ENCODE measurements around the gene TRAPPC14. TPM values are rescaled to one million over a fixed set of nuclear protein-coding genes. Genes with fewer than 3 reads are reported as not detected.
A peak's percentile ranks its signal among the peaks of the same experiment; 100 is the strongest.

The TRAPPC14 gene
- total and polyA plus RNA-seq, 2 of the 13 experiments (the other 11 are each of a cell fraction or from before 2014, with no cell fraction given): 4.7 to 9.6 TPM

- TF ChIP-seq THAP11 (CRISPR knock-in tag; IDR thresholded peaks at IDR 0.05) (peak; percentile 23; the same call in 1 of the 2 replicates), ZNF343 (CRISPR knock-in tag; IDR thresholded peaks at IDR 0.05) (no peak), ERF (CRISPR knock-in tag; IDR thresholded peaks at IDR 0.05) (peak; percentile 77; the same call in 1 of the 2 replicates), HOXA3 (CRISPR knock-in tag; IDR thresholded peaks at IDR 0.05) (no peak), SMC3 (IDR thresholded peaks at IDR 0.05; ENCODE audit: low read length) (peak; percentile 93), ZNF891 (CRISPR knock-in tag; IDR thresholded peaks at IDR 0.05) (no peak), NBN (conservative IDR thresholded peaks at IDR 0.05) (no peak), ARNT2 (CRISPR knock-in tag; IDR thresholded peaks at IDR 0.05; ENCODE audit: low read depth) (no peak), ZNF841 (CRISPR knock-in tag; IDR thresholded peaks at IDR 0.05; ENCODE audit: borderline replicate concordance) (no peak), ZNF747 (CRISPR knock-in tag; IDR thresholded peaks at IDR 0.05; ENCODE audit: borderline replicate concordance) (no peak), IKZF1 (IDR thresholded peaks at IDR 0.05) (no peak), ZNF17 (CRISPR knock-in tag; IDR thresholded peaks at IDR 0.05) (no peak), KMT2A (CRISPR knock-in tag; IDR thresholded peaks at IDR 0.05) (no peak), SAP130 (CRISPR knock-in tag; IDR thresholded peaks at IDR 0.05; ENCODE audit: low read depth) (0 out of 2 replicates have a peak, but pooled peaks have one; percentile 30), TSC22D2 (CRISPR knock-in tag; IDR thresholded peaks at IDR 0.05; ENCODE audit: borderline replicate concordance) (0 out of 2 replicates have a peak, but pooled peaks have one; percentile 31), ZFP1 (CRISPR knock-in tag; IDR thresholded peaks at IDR 0.05) (no peak), MAFG (CRISPR knock-in tag; IDR thresholded peaks at IDR 0.05) (no peak), FIP1L1 (IDR thresholded peaks at IDR 0.05; ENCODE audit: borderline replicate concordance, insufficient read depth, low read depth, low read length) (no peak), ZNF225 (CRISPR knock-in tag; IDR thresholded peaks at IDR 0.05) (no peak), KDM5B (CRISPR knock-in tag; IDR thresholded peaks at IDR 0.05; ENCODE audit: borderline replicate concordance) (no peak), RAD21 (CRISPR knock-in tag; IDR thresholded peaks at IDR 0.05) (peak; percentile 82), ZNF512 (CRISPR knock-in tag; IDR thresholded peaks at IDR 0.05) (peak; percentile 81; the same call in 1 of the 2 replicates), ZMYM4 (CRISPR knock-in tag; IDR thresholded peaks at IDR 0.05) (no peak), ZFP36L2 (CRISPR knock-in tag; IDR thresholded peaks at IDR 0.05) (no peak), GATAD1 (CRISPR knock-in tag; IDR thresholded peaks at IDR 0.05) (0 out of 2 replicates have a peak, but pooled peaks have one; percentile 27), ZNF547 (CRISPR knock-in tag; IDR thresholded peaks at IDR 0.05) (no peak)
- TF ChIP-seq, protein P1, sequence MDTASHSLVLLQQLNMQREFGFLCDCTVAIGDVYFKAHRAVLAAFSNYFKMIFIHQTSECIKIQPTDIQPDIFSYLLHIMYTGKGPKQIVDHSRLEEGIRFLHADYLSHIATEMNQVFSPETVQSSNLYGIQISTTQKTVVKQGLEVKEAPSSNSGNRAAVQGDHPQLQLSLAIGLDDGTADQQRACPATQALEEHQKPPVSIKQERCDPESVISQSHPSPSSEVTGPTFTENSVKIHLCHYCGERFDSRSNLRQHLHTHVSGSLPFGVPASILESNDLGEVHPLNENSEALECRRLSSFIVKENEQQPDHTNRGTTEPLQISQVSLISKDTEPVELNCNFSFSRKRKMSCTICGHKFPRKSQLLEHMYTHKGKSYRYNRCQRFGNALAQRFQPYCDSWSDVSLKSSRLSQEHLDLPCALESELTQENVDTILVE (CRISPR knock-in tag; IDR thresholded peaks at IDR 0.05): 0 out of 2 replicates have a peak, but pooled peaks have one; percentile 29
- TF ChIP-seq, protein P2, sequence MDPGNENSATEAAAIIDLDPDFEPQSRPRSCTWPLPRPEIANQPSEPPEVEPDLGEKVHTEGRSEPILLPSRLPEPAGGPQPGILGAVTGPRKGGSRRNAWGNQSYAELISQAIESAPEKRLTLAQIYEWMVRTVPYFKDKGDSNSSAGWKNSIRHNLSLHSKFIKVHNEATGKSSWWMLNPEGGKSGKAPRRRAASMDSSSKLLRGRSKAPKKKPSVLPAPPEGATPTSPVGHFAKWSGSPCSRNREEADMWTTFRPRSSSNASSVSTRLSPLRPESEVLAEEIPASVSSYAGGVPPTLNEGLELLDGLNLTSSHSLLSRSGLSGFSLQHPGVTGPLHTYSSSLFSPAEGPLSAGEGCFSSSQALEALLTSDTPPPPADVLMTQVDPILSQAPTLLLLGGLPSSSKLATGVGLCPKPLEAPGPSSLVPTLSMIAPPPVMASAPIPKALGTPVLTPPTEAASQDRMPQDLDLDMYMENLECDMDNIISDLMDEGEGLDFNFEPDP (CRISPR knock-in tag; conservative IDR thresholded peaks at IDR 0.05): no peak
- TF ChIP-seq, protein P3, sequence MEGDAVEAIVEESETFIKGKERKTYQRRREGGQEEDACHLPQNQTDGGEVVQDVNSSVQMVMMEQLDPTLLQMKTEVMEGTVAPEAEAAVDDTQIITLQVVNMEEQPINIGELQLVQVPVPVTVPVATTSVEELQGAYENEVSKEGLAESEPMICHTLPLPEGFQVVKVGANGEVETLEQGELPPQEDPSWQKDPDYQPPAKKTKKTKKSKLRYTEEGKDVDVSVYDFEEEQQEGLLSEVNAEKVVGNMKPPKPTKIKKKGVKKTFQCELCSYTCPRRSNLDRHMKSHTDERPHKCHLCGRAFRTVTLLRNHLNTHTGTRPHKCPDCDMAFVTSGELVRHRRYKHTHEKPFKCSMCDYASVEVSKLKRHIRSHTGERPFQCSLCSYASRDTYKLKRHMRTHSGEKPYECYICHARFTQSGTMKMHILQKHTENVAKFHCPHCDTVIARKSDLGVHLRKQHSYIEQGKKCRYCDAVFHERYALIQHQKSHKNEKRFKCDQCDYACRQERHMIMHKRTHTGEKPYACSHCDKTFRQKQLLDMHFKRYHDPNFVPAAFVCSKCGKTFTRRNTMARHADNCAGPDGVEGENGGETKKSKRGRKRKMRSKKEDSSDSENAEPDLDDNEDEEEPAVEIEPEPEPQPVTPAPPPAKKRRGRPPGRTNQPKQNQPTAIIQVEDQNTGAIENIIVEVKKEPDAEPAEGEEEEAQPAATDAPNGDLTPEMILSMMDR (CRISPR knock-in tag; IDR thresholded peaks at IDR 0.05): peak; percentile 94
Measured at GRCh38 chr7:100132697-100133151, 25.8 kb downstream of the TRAPPC14 start (continued).

Measured in HepG2 (cell line).